Karpas-422 (cell line): ENCODE measurements around the gene OR2B3. TPM values are rescaled to one million over a fixed set of nuclear protein-coding genes. Genes with fewer than 3 reads are reported as not detected.
A peak's percentile ranks its signal among the peaks of the same experiment; 100 is the strongest.

Source experiments
- DNase-seq: peaks from one replicate; pipeline ENCODE4 v3.0.0-alpha.2; 2015
- H2AFZ ChIP-seq: fragments of 200-600 bp; sonication (generic); 2 replicates; pipeline ENCODE4 v1.6.1; 2014; ENCODE audit warnings: antibody characterized with exemption, low read length, mixed read lengths
- H3K27ac ChIP-seq: fragments of 200-600 bp; sonication (generic); 2 replicates; pipeline ENCODE4 v1.5.1; 2014; ENCODE audit warnings: mild to moderate bottlenecking, low read length, moderate library complexity
- H3K27me3 ChIP-seq: fragments of 200-600 bp; sonication (generic); 2 replicates; pipeline ENCODE4 v1.6.1; 2014; ENCODE audit warnings: low read length, mixed read lengths
- H3K36me3 ChIP-seq: fragments of 200-600 bp; sonication (generic); 2 replicates; pipeline ENCODE4 v1.6.1; 2014; ENCODE audit warnings: low read length, mixed read lengths; ENCODE audit not compliant: insufficient read depth
- H3K4me1 ChIP-seq: fragments of 200-600 bp; sonication (generic); 2 replicates; pipeline ENCODE4 v1.6.1; 2014; ENCODE audit warnings: mild to moderate bottlenecking, low read length, mixed read lengths
- H3K4me2 ChIP-seq: fragments of 200-600 bp; sonication (generic); 2 replicates; pipeline ENCODE4 v1.6.1; 2014; ENCODE audit warnings: low read length, low read depth, mild to moderate bottlenecking; ENCODE audit not compliant: poor library complexity, severe bottlenecking
- H3K4me3 ChIP-seq: fragments of 200-600 bp; sonication (generic); 2 replicates; pipeline ENCODE4 v1.5.1; 2014; ENCODE audit warnings: mild to moderate bottlenecking, antibody characterized with exemption, low read length, mixed read lengths
- H3K79me2 ChIP-seq: fragments of 200-600 bp; sonication (generic); 2 replicates; pipeline ENCODE4 v1.6.1; 2014; ENCODE audit warnings: mild to moderate bottlenecking, low read length, mixed read lengths
- H3K9ac ChIP-seq: fragments of 200-600 bp; sonication (generic); 2 replicates; pipeline ENCODE4 v1.6.0; 2014; ENCODE audit warnings: low read length
- H3K9me2 ChIP-seq: fragments of 200-600 bp; sonication (generic), shearing (Covaris generic); replicated peaks from 2 replicates; pipeline ENCODE4 v1.6.0; 2014; ENCODE audit warnings: mild to moderate bottlenecking, low read length, moderate library complexity; ENCODE audit not compliant: insufficient read depth
- H3K9me3 ChIP-seq: fragments of 300-700, 200-600 bp; sonication (generic); 2 replicates; pipeline ENCODE4 v1.6.1; 2014; ENCODE audit warnings: low read length, mixed read lengths
- H4K20me1 ChIP-seq: fragments of 200-600 bp; sonication (generic); 2 replicates; pipeline ENCODE4 v1.6.1; 2014; ENCODE audit warnings: mild to moderate bottlenecking, antibody characterized with exemption, low read length, low read depth; ENCODE audit not compliant: insufficient read depth
- total RNA-seq: library from RNA; depleted of rRNA; stranded (reverse); fragments of >200 nt; shearing (Covaris generic); gene quantifications from 2 replicates; pipeline ENCODE4 v1.2.3, GENCODE V29; 2014; ENCODE audit warnings: low replicate concordance

OR2B3 gene
- total RNA-seq, 1 experiment from 2014 or later: not detected

DNA sequence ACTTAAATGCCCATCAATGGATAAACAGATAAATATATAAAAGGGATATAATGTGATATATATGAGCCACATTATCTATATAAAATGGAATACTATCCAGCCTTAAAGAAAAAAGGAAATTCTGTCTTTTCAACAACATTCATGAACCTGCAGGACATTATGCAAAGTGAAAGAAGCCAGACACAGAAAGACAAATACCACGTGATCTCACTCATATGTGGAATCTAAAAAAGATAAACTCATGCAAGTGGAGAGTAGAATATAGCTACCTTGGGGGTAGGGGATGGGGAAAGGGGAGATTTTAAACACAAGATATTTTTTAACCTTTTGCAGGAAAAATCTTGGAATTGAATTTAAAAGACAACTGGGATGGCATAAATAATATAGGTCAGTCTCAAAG lies 10.7 kb upstream of the OR2B3 start:
- no peak overlapping the region for H3K4me3 ChIP-seq
- H3K4me2 ChIP-seq: no peak overlapping the region
- no peak overlapping the region for H3K27ac ChIP-seq
- no peaks in the 10 kb centered on the region for H3K4me1 ChIP-seq
- no peak overlapping the region for H2AFZ ChIP-seq
- no peak overlapping the region for H3K9ac ChIP-seq
- no peak for DNase-seq
- no peaks in the 10 kb centered on the region for H3K36me3 ChIP-seq
- no peaks in the 10 kb centered on the region for H3K9me2 ChIP-seq
- H4K20me1 ChIP-seq: no peaks in the 10 kb centered on the region
- H3K79me2 ChIP-seq: no peaks in the 10 kb centered on the region
- H3K27me3 ChIP-seq: no peaks in the 10 kb centered on the region
- H3K9me3 ChIP-seq: no peaks in the 10 kb centered on the region

DNA sequence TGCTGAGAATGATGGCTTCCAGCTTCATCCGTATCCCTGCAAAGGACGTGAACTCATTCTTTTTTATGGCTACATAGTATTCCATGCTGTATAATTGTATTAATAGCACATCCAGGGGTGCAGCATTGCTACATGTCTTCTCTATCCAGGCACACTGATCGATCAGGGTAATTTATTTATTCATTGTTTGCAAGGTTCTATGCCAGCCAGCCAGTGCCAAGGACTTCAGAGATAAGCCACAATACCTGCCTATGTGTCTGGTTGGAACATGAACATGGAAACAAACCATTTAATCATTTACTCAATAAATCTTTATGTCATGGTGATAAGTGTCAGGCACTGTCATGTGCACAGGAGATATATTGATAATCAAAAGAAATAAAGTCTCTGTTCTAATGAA lies 5.8 kb upstream of the OR2B3 start:
- H3K9ac ChIP-seq: no peak overlapping the region
- H3K9me3 ChIP-seq: no peaks in the 10 kb centered on the region
- no peak overlapping the region for H3K27ac ChIP-seq
- no peak overlapping the region for H2AFZ ChIP-seq
- H3K9me2 ChIP-seq: no peaks in the 10 kb centered on the region
- H3K79me2 ChIP-seq: no peaks in the 10 kb centered on the region
- no peak overlapping the region for H3K4me2 ChIP-seq
- no peak overlapping the region for H3K4me3 ChIP-seq
- no peaks in the 10 kb centered on the region for H3K4me1 ChIP-seq
- no peaks in the 10 kb centered on the region for H3K27me3 ChIP-seq
- DNase-seq: no peak
- no peaks in the 10 kb centered on the region for H4K20me1 ChIP-seq
- H3K36me3 ChIP-seq: no peaks in the 10 kb centered on the region

DNA sequence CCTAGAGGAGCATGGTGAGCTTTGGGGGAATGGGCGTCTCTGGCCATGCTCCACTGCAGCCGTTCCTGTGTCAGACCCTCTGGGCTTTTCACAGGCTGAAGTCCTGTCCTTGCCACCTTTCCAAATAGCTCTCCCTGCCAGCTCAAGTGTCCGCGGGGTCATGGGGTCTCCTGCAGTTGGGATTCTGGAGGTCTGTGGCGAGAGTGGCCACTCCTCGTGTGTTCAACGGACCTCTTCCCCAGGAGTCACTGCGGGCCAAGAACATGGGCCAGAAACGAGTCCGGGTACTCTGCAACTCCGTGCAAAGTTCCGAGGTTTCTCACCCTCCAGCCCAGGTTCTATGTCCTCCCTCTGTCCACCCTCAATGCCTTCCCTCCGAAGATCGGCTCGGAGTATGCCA lies 4.7 kb downstream of the OR2B3 start:
- no peak for DNase-seq
- no peaks in the 10 kb centered on the region for H3K36me3 ChIP-seq
- H3K9me2 ChIP-seq: no peaks in the 10 kb centered on the region
- no peaks in the 10 kb centered on the region for H3K79me2 ChIP-seq
- no peak overlapping the region for H3K4me2 ChIP-seq
- no peak overlapping the region for H3K27ac ChIP-seq
- H3K4me1 ChIP-seq: no peaks in the 10 kb centered on the region
- H3K4me3 ChIP-seq: no peak overlapping the region
- no peak overlapping the region for H2AFZ ChIP-seq
- no peaks in the 10 kb centered on the region for H3K9me3 ChIP-seq
- H4K20me1 ChIP-seq: no peaks in the 10 kb centered on the region
- no peak overlapping the region for H3K9ac ChIP-seq
- H3K27me3 ChIP-seq: no peaks in the 10 kb centered on the region

DNA sequence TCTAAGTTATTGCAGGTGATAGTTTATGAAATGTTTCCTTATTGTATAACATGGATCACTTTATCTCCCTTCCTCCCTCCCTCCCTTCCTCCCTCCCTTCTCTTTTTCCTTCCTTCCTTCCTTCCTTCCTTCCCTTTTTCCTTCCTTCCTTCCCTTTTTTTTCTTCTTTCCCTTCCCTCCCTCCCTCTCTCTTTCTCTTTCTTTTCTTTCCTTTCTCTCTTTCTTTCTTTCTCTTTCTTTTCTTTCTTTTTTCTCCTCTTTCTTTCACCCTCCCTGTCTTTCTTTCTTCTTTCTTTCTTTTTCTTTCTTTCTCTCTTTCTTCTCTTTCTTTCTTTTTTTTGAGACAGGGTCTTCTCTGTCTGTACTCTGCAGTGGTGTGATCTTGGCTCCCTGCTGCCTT lies 5.8 kb downstream of the OR2B3 start:
- Histone ChIP-seq H3K36me3 (no peaks in the 10 kb centered on the region), H3K4me2 (no peak overlapping the region), H3K4me3 (no peak overlapping the region), H3K9me2 (no peaks in the 10 kb centered on the region), H3K9ac (no peak overlapping the region), H3K4me1 (no peaks in the 10 kb centered on the region), H3K27me3 (no peaks in the 10 kb centered on the region), H3K9me3 (no peaks in the 10 kb centered on the region), H3K79me2 (no peaks in the 10 kb centered on the region), H2AFZ (no peak overlapping the region), H3K27ac (no peak overlapping the region), H4K20me1 (no peaks in the 10 kb centered on the region)
- no peak for DNase-seq

DNA sequence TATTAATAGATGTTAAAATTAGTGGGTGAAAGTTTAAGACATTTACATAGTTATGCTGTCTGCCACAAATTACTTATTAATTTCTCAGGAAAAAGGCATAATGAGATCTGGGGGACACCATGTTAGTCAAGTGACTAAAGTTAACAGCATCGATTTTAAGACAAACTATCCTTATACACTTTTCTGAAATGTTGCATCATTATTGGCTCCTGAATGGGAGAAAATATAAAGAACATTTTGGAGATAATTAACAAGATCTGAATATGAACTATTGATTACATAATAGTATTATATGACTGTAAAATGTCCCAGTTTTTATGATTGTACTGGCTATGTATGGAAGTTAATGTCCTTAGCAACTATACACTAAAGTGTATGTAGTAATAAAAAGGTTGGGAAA lies 7.9 kb downstream of the OR2B3 start:
- H3K4me3 ChIP-seq: no peak overlapping the region
- H4K20me1 ChIP-seq: no peaks in the 10 kb centered on the region
- no peaks in the 10 kb centered on the region for H3K4me1 ChIP-seq
- no peak overlapping the region for H3K4me2 ChIP-seq
- H3K36me3 ChIP-seq: no peaks in the 10 kb centered on the region
- H3K9me2 ChIP-seq: no peaks in the 10 kb centered on the region
- no peak overlapping the region for H3K9ac ChIP-seq
- no peaks in the 10 kb centered on the region for H3K9me3 ChIP-seq
- H2AFZ ChIP-seq: no peak overlapping the region
- no peaks in the 10 kb centered on the region for H3K79me2 ChIP-seq
- no peak for DNase-seq
- H3K27ac ChIP-seq: no peak overlapping the region
- H3K27me3 ChIP-seq: no peaks in the 10 kb centered on the region

DNA sequence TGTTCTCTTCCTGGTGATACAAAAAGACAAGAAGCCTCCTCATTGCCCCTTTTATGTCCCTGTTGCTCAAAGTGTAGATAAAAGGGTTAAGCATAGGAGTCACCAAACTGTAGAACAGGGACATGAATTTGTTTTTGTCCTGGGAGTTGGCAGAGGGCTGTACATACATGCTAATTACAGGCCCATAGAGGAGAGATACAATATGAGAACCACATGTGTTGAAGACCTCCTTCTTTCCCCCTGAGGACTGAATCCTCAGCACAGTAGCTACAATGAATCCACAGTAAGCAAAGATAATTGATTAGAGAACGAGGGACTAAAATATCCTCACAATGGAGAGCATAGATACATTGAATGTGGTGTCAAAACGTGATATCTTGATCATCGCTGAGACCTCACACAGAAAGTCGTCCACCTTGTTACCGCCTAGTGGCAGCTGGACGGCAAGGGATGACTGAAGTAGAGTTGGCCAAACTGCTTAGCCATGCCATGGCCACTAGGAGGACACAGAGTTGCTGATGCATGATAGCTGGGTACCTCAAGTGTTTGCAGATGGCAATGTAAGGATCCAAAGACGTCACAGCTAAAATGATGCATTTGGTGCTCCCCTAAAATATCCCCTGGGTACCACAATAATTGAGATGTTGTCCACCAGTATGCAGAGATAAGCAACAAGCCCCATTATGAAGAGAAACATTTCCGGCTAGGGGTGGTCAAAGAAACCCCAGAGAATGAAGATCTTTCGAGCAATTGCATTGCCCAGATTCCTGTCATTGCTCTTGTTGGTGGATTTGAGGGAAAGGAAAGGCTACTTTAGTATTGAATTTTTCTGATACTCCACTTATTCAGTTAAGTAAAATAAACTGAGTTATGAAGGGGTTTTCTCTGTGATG lies 15.0 kb downstream of the OR2B3 start:
- Histone ChIP-seq H3K4me1 (no peaks in the 10 kb centered on the region), H4K20me1 (no peaks in the 10 kb centered on the region), H3K9ac (no peak overlapping the region), H3K79me2 (no peaks in the 10 kb centered on the region), H3K4me2 (no peak overlapping the region), H3K4me3 (no peak overlapping the region), H3K27ac (no peak overlapping the region), H2AFZ (no peak overlapping the region), H3K9me2 (no peaks in the 10 kb centered on the region), H3K27me3 (no peaks in the 10 kb centered on the region), H3K9me3 (no peaks in the 10 kb centered on the region), H3K36me3 (no peaks in the 10 kb centered on the region)
- DNase-seq: peak; percentile 71

DNA sequence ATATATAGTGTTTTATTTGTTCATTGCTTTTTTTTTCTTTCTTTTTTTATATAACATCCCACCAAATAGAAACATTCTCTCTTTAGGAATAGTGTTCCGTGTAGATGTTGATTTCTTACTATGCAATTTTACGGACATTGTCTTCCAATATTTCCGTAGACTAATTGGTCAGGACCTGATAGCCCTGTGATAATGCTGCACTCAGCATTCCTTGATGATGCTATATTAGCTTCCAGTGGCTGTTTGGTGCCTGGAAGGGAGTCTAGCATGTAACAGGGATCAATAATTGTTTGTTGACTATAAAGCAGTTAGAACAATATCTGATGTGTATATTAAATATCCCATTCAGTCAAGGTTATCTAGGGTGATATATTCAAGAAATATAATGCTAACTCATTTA lies 35.4 kb downstream of the OR2B3 start:
- H3K27ac ChIP-seq: no peak overlapping the region
- H3K4me1 ChIP-seq: no peaks in the 10 kb centered on the region
- H2AFZ ChIP-seq: no peak overlapping the region
- H3K9ac ChIP-seq: no peak overlapping the region
- H3K4me3 ChIP-seq: no peak overlapping the region
- no peaks in the 10 kb centered on the region for H3K79me2 ChIP-seq
- H3K36me3 ChIP-seq: no peaks in the 10 kb centered on the region
- no peak overlapping the region for H3K4me2 ChIP-seq
- DNase-seq: no peak
- H3K9me3 ChIP-seq: no peaks in the 10 kb centered on the region
- no peaks in the 10 kb centered on the region for H3K9me2 ChIP-seq
- no peaks in the 10 kb centered on the region for H4K20me1 ChIP-seq
- 0 out of 2 replicates have a peak, but pooled peaks cover 2% of the 10 kb centered on the region for H3K27me3 ChIP-seq

DNA sequence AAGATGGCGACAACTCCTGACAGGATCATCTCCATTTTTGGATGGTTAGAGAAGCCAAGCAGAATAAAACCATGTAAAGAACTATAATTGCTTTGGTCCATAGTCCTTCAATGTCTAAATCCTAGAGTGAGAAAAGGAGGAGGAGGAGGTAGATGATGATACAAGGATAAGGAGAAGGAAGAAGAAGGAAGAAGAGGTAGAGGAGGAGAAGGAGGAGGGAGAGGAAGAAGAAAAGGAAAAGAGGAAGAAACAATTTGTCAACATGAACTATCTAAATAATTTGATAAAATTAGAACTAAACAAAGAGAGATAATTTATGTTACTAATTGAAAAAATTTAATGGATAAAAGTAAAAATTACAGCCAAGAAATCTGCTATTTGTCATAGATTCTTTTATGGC lies 42.0 kb downstream of the OR2B3 start, which contains the start of gene OR2W1:
TSS of gene OR2W1 (minus strand) at position 101 of the 400 bp plus-strand sequence. CDS start at position 101, 0 bp downstream.
- Histone ChIP-seq H3K9me3 (no peaks in the 10 kb centered on the region), H3K79me2 (no peaks in the 10 kb centered on the region), H3K36me3 (no peaks in the 10 kb centered on the region), H3K4me2 (no peak within 1 kb of the TSS), H3K9me2 (no peaks in the 10 kb centered on the region), H3K9ac (no peak within 1 kb of the TSS), H3K4me3 (no peak within 1 kb of the TSS), H3K27me3 (0 out of 2 replicates have a peak, but pooled peaks cover under 1% of the 10 kb centered on the region), H2AFZ (no peak within 1 kb of the TSS), H3K4me1 (no peaks in the 10 kb centered on the region), H4K20me1 (no peaks in the 10 kb centered on the region), H3K27ac (no peak within 1 kb of the TSS)
- DNase-seq: no peak
